ENCODE results near the gene AK5.

AK5 gene, protein sequence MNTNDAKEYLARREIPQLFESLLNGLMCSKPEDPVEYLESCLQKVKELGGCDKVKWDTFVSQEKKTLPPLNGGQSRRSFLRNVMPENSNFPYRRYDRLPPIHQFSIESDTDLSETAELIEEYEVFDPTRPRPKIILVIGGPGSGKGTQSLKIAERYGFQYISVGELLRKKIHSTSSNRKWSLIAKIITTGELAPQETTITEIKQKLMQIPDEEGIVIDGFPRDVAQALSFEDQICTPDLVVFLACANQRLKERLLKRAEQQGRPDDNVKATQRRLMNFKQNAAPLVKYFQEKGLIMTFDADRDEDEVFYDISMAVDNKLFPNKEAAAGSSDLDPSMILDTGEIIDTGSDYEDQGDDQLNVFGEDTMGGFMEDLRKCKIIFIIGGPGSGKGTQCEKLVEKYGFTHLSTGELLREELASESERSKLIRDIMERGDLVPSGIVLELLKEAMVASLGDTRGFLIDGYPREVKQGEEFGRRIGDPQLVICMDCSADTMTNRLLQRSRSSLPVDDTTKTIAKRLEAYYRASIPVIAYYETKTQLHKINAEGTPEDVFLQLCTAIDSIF
- 0.07 to 4.0 (median 0.53) reads per million in 17 experiments for total RNA-seq

DNA sequence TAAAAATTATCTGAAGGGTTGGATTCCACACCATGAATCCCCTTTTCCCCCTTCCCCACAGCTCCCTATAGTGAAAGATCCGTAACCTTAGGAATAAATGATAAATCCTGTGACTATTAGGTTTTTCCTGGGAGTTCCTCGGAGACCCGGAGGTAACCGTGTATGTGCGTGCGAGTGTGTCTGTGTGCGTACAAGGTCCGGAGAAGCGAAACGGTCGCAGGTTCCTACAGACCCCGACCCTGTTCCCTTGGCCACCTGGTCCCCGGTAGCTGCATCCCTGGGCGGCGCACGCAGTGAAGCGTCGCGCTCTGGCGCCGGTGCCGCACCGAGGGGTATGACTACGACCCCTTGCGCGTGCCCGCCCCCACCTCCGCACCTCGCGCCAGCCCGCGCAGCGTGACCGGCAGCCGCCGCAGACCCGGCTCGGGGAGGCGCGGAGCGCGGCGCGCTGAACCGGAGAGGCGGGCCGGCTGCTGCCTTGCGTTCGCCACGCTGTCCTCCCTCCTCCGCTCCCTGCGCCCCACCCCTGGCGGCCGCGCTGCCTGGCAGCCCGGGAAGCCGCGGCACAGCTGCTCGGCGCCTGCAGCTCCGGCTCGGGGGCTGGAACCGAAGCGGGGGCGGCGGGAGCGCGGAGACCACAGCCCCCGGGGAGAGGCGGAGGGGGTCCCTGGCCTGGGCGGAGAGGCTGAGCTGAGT, at the start of gene AK5:
Gene AK5, plus strand, starts transcription at position 529 of the 696 bp plus-strand sequence. CDS start 295 bp downstream, outside the sequence.
- DNase-seq, result peak; percentile 24 to 78 (median 51)

- no peak for DNase-seq
Observed at GRCh38 chr1:77232829-77233228, 49.0 kb upstream of the AK5 start.

DNA sequence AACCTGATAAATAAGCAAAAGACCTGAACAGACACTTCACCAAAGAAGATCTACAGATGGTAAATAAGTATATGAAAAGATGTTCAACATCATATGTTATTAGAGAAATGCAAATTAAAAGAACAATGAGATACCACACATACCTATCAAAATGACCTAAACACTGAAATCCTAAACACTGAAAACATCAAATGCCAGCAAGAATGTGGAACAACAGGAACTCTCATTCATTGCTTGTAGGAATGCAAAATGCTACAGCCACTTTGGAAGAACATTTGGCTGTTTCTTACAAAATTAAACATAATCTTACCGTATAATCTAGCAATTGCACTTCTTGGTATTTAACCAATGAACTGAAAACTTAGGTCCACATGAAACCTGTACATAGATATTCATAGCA, 47.7 kb upstream of the AK5 start:
- no peak for DNase-seq

DNA sequence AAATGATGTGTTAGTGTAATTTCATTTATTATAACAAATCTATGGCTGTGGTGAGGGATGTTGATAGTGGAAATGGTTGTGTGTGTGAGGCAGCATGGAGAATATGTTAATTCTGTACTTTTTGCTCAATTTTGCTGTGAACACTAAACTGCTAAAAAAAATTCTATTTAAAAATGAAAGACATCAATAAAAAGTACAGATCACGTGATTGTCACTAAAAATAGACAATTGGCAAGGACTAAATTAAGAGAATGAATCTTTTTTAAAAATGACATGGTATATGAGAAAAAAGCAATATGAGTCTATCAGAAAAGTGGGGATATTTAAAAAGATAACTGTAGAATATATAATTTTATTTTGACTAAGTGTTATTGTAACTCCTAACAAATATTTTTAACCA, 46.9 kb upstream of the AK5 start:
- no peak for DNase-seq

- DNase-seq, result peak; percentile 6 to 51 (median 34)
Observed at GRCh38 chr1:77238462-77238861, 43.4 kb upstream of the AK5 start.

DNA sequence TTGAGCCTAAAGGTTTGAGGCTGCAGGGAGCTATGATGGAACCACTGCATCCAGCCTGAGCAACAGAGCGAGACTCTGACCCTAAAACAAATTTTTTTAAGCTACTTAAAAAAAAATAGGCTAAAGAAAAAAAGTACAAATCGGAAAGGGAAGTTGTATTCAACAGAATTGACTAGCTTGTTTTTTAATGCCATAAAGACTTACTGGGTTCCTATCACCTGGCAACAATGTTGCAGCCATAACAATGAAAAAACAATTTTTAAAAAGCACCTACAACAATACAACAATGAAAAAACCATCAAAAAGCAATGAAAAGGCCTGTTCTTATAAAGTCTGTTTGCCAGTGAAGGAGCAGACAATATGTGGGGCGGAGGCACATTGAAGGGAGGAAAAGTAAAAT, 42.5 kb upstream of the AK5 start:
- no peak for DNase-seq

GRCh38 chr1:77245830-77246229, 36.0 kb upstream of the AK5 start:
- no peak for DNase-seq

- no peak for DNase-seq
Observed at GRCh38 chr1:77250126-77250525, 31.7 kb upstream of the AK5 start.

DNA sequence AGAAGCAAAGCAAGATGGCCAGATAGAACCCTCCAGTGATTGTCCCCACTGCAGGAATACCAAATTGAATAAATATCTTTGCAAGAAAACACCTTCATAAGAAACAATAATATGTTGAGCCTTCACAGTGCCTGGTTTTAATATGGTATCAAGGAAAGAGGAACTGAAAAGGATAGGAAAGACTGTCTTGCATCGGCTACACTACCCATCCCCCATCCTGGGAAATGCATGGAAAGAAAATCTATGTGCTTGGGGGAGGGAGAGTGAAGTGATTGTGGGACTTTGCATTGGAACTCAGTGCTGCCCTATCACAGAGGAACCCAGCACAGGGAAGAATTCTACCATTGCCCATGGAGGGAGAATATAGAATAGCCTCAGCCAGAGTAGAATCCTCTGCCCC, 28.6 kb upstream of the AK5 start:
- peak in 1 of 4 experiments; percentile 40 for DNase-seq

- no peak for DNase-seq
Observed at GRCh38 chr1:77263708-77264107, 18.1 kb upstream of the AK5 start.

GRCh38 chr1:77265180-77265579, 16.6 kb upstream of the AK5 start:
- DNase-seq, result no peak

DNA sequence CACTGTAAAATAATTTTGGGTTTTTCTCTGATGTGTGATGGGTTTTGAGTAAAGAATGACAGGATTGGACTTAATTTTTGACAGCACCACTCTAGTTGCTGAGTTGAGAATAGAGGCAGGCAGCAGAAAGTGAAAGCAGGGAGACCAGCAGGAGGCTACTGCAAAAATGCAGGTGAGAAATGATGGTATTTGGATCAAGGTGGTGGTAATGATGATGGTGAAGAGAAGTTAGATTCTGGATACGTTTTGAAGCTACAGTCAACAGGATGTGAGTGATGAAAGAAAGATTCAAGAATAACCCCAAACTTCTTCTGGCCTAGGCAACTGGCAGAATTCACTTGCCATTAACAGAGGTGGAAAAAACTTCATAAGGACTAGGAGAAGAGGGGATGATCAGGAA, 14.8 kb upstream of the AK5 start:
- DNase-seq, result no peak

- peak; percentile 30 to 82 (median 64) for DNase-seq
Observed at GRCh38 chr1:77271852-77272580, 9.8 kb upstream of the AK5 start.

DNA sequence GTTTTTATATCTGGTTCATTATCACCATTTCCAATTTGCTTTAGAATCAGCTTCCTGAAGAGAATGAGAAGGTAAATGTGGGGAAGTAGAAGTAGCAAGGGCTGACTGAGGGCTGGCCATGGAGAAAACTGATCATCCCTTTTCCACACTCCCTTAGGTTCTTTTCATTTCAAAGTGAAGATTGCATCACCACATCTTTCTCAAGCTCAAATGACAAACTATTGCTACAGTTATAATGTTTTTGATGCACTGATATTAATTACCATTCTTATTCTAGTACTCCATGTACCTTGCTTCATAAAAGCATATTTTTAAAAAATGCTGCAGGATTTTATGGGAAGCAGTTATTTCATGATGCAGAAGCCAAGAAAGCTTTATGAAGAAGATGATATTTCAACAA, 7.9 kb upstream of the AK5 start:
- DNase-seq, result peak in 3 of 4 experiments; percentile 17 to 53 (median 48)

DNA sequence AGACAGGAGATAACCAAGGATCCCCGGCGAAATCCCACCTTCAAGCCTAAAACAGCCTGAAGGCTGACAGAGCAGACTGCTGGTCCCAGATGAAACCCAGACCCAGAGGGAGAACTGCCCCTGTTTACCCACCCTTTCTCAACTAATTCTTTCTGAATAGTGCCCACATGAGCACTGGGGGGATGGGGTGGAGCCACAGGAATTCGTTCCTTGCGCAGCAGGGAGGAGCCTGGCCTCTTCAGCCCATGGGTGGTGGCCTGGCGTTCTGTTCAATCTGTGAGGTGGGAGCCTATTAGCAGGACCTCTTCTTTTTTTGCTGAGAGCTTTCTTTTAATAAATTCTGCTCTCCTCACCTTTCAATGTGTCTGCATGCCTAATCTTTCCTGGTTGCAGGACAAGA, 6.6 kb upstream of the AK5 start:
- no peak for DNase-seq

- peak in 1 of 4 experiments; percentile 6 for DNase-seq
Observed at GRCh38 chr1:77276941-77277340, 4.9 kb upstream of the AK5 start.

DNA sequence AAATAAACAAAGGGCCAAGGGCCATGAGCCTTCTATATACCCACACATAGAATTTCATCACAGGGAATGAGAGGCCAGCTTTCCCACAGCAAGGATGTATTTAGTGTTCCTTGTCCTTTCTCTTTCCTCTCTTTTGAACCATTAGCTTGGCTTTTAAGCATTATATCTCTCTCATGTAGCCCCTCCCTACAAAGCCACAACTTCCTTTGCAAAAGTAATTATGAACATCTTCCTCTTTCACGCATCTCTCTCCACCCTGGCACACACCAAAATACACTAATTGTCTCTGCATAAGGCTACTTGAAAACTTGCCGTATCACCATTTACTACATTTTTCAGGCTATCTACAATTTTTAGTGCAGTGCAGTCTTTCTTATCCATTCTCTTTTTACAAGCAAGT, 1.9 kb upstream of the AK5 start:
- peak in 2 of 4 experiments; percentile 28 to 50 for DNase-seq

DNA sequence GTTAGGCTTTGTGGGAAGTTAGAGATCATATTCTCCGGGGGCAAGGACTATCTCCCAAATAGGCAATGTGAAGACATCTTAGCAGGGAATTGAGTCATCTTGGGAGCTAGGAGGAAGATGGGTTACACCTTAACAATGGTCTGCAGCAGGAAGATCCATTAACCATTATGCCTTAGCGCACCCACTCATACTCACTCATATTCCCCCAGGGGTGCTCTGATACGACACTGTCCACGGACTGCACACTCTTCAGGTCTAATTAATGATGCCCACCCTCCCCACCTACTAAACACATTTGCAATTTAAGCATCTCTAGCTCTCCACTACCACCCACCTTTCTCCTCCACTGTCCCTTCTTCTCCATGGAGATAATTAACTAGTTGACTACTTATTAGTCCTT, 857 bp upstream of the AK5 start:
- no peak for DNase-seq

DNA sequence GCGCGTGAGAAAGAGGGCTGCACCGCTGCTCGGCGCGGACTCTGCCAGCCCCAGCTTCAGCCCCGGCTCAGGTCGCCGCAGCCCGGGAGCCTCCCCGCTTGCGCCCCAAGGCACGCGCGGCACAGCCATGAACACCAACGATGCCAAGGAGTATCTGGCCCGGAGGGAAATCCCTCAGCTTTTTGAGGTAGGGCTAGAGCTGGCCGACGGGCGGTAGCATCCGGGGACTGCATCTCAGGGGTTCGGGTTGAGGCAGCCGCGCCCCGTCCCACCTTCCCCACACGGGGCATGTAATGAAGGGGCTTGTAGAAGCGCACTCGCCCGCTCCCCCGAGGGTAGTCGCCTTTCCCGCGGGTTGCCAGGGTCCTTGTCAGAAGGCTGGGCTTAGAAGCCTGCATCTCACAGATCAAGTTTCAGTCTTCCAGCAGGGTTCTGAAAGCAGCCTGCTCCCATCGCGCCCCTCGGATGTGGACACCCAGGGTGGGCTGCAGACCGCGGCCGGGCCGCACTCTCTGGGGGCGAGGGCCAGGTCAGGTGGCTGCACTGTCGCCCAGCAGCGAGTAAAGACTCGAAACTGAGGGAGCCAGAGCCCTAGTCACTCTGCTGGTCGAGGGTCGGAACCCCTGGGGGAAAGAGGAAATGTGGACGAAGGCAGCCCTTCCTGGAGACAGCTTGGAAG, 507 bp downstream of the AK5 start:
- peak in 3 of 4 experiments; percentile 13 to 46 (median 35) for DNase-seq

DNA sequence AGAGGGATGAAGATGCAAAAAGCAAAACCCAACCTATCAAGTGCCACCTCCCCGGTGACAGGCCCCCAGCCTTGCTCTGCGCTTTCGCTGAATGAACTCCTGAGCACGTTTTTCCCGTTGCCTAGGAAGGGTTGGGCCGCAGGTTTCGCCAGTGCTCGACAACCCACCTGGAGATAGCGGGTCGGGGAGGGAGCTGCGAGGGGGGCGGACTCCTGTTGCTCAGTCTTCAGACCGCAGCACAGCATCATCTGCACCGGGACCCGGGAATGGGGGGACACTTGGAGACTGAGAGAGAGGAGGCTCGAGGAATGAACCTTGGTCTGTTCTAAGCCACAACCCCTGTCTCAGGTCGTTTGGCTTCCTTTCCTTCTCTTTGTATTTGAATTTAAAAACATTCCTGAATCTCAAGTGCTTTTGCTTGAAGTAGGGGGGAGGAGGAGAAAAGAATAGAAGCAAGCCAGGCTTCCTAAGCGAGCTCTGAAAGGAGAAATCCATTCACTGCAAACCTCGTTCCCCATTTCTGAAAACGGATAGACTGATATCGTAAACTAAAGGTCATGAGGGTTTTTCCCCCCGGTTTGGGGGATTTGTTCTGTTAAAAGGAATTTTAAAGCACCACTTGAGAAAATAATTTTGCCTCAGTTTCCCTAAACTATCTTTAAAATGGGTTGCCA, 1.2 kb downstream of the AK5 start:
- peak in 3 of 4 experiments; percentile 22 to 41 (median 24) for DNase-seq

DNA sequence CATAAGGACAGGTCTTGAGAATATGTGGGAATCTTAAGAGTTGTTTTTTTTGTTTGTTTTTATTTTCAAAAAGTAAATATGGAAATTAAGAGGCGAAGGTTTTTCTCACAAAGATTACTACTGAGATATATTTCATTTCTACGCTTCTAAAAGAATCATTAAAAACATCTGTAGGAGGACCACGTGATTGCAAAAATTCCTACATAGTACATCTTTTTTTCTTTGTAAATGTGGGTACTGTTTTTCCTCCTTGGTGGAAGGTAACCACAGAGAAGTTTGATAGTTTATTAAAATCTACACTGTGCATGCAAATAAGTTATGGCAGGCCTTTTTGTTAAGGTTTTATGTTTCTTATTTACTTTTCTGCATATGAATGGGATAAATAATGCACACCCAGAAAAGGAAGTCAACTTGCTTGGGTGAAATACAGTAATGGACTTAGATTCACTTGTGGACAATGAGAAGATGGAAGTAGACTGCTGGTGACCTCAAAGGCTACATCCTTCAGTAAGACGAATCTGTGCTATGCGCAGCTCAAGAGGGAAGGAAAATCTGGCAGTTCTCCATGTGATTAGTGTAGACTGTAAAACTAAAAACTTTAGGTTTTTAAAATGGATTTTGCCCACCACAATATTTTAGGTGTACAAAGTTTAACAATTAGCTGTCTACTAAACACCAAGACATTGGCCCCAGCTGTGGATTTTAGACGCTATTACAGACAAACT, 2.0 kb downstream of the AK5 start:
- peak in 3 of 4 experiments; percentile 17 to 29 (median 28) for DNase-seq
